GM19035 (cell line): ENCODE results near the gene ITPR1.

Source experiments
- ATAC-seq: cut with Tn5 transposase; IDR thresholded peaks from one replicate; pipeline ENCODE4 v1.9.1; 2021; ENCODE audit not compliant: unreplicated experiment

Gene ITPR1

DNA sequence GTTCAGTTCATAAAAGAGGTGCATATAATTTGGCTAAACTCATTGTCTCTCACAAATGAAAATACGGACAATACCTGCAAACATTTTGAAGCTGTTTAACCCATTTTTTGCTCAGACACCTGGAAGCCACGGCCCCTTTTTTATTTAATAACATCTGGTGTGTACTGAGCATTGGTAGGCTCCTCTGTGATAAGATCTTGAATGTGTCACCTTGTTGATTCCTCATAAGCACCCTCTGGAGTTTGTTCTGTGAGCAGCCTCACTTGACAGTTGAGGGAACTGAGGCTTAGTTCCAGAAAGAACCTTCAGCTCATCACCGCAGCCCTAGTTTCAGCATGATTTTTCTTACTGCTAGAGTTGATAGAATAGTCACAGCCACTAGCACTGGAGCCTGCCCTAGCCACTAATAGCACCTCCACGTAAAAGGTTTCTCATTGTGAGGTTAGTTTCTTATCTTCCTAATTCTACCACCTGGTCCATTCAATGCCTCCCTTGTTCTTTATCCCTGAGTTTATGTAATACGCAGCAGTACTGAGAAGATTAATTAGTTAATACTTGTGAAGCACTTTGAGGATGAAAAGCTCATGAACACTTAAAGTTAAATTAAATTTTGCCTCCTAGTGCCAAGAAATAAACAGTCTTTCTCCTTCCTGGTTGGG, 71.9 kb downstream of the ITPR1 start:
- no peak for ATAC-seq

DNA sequence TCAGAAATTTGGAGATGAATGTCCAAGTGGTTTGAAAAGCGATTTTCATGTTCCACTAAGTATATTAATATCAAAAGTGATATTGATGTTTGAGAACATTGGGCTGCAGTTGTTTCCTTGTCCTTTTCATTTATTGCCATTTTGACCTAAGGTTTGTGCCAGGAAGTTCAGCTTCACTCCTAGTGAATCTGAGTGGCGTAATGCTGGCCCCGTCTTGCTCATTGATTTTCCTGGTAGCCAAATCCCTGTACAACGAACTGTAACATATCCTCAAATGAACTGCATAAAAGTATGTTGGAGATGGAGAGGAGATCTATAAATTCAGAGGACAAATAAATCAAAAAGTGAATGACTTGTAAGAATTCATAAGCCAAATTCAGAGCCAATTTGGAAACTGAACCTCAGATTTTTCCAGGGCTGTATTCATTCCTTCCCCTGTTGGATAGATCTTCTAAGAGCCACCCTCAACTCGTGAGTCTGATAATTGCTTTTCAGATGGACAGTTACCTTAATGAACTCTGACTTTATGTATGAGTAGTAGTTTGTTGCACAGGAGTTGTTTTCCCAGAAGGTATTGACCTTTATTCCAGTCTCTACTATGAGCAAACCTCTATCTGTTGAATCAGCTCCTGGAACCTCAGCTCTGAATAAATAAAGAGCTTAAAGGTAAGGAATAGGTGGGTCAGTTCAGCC, 72.8 kb downstream of the ITPR1 start:
- no peak for ATAC-seq

DNA sequence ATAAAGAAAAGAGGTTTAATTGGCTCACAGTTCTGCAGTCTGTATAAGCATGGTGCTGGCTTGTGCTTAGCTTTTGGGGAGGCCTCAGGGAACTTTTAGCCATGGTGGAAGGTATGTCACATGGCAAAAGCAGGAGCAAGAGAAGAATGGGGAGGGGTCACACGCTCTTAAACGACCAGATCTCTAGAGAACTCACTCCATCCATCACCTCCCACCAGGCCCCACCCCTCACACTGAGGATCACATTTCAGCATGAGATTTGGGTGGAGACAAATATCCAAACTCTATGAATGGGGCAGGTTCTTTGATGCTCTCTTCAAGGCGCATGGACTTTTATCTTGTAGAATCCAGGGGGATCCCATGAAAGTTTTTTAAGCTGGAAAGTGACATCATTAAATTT, 75.7 kb downstream of the ITPR1 start:
- ATAC-seq = no peak

DNA sequence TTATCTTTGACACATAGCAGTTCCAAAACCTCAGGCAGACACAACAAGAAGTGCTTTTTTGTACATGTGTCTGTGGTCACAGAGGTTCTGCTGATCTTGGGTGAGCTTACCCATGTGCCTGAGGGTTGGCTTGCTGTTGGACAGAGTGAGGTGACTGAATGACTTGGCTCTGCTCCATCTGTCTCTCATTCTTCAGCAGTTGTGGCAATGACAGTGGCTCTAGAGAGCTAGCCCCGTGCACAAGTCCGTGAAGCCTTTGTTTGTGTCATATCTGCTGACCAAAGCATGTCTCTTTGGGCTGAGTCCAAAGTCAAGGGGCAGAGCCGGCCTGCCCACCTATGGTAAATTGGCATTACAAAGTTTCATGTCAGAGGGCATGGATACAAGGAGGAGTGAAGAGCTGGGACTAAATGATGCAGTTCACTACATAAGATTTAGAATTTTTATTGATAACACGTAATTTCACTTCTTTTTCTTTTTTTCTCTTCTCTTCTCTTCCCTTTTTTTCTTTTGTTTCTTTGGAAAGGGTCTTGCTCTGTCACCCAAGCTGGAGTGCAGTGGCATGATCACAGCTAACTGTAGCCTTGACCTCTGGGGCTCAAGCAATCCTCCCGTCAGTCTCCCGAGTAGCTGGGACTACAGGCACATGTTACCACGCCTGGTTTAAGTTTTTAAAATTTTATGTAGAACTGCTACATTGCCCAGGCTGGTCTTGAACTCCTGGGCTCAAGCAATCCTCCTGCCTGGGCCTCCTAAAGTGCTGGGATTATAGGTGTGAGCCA, 77.9 kb downstream of the ITPR1 start:
- no peak for ATAC-seq

DNA sequence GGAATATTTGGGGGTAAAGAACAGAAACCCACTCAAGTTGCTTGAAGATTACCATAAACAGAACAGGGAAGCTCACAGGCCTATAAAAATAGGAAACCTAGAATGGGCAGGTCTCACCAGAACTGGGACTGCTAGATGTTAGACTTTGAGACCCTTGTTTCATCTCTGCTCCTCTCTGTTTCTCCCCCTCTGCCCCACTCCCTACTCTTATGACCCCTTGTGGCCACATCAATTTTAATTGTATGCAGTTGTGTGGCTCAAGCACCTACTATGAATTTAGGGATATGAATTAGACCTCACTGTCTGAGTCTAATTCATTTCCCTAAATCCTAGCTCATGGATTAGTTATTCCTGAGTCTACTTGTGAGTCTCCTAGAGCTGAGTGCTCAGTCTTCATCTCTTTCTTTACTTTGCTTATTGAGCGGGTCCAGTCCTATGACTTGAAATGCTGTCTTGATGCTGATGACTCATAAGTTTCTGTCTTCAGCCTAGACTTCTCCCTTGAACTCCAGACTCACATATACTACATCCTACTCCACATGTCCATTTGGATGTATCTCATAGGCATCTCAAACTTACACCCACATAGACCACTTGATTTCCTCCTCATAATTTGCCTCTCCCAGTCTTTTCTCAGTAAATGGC, 78.7 kb downstream of the ITPR1 start:
- no peak for ATAC-seq

DNA sequence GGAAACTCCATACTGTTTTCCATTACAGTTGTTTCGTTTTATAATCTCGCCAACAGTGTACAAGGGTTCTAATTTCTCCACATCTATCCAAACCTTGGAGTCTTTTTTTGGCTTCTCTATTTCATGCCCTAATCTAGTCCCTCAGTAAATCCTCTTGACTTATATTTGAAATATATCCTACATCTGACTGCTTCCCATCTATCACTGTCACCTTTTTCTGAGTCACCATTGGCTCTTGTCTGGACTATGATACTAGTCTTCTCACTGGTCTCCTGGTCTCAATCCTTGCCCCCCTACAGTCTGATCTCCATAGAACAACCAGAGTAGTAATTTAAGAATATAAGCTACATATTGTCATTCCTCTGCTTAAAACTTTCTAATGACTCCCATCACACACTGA, 80.0 kb downstream of the ITPR1 start:
- no peak for ATAC-seq

DNA sequence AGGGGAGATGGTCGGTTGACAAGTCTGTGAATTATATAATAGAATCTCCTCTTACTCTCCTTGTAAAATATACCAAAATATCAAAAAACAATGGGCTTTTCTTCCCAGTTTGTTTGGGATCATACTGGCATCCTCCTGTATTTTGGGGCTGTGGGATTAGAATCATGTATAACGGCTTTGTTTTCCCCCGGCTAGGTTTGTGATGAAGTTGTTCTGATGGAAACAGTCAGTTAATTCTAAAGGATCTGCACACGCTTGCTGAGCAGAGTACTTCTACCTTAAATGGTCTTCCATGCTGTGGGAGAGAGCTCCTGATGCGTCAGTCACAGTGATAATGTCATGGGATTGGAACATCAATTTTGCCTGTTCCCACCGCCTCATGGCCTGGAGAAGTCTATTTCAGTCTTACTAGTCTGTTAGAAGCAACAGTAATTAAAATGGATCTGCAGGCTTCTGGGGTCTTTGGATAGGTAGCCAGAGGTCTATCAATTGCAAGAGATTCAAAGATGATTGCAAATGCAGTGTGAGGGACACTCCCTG, 81.3 kb downstream of the ITPR1 start:
- no peak for ATAC-seq

DNA sequence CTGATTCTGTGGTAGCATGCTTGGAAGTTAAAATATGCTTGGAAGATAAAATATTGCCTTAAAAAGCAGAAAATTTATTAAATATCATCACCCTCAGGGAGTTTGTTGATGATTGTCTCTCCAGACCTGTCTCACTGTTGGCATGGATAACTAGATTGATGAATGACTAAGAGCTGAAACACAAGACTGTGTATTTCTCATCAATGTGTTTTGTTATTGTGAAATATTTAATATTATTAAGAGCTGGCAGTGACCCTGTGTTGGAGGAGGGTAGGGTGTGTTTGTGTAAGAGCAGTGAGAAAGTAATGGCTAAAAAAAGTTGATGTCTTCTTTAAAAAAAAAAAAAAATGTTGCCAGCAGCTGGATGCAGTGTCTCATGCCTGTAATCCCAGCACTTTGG, 82.2 kb downstream of the ITPR1 start:
- no peak for ATAC-seq

DNA sequence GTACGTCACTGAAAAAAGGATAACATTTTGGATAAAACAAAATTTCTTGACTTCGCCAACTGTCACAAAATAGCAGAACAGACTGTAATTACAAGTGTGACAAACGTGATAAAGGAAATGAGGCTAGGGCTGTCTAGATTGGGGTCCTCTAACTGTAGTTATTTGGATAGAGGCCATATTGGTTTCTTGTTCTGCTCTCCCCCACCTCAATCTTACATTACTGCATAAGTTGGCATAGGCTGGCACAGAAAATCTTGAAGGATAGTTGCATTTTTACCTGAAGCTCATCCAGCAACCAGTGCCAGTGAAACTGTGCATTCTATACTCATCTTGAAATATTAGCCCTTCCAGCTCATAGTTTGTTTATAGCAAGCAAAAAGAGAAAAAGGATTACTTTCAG, 84.6 kb downstream of the ITPR1 start:
- ATAC-seq = no peak

DNA sequence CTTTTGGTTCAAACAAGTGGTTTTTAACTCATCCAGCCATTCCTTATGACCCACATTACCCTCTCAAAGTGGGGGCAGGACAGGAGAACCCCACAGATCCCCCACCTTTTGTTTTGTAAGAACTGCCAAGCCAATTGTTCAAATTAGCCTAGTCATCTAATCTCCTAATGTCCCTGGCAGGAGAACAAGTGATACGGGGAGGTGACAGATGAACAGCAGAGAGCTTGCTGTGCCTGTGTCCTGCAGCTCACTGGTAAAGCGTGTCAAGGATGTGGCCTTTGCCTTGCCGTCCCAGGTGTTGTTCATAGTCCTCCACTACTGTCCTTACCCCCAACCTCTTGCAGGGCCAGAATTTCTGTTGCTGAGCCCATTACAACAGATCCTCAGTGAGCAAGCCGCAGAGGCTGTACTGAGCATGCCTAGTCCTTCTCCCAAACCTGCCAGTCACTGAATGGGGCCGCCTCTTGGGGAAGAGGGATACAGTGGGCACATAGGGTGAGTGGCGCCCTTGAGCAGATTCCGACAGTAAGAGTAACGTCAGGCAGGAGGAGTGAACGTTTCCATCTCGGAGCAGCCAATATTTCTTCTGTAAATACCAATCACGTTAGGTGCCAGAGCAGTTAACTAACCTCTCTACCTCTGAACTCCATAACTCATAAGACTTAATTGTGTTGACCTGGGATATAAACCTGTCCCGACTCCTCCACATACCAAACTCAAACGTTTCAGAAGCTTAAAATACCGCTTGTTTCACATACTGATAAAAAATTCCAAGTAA, 87.4 kb downstream of the ITPR1 start:
- ATAC-seq = no peak

DNA sequence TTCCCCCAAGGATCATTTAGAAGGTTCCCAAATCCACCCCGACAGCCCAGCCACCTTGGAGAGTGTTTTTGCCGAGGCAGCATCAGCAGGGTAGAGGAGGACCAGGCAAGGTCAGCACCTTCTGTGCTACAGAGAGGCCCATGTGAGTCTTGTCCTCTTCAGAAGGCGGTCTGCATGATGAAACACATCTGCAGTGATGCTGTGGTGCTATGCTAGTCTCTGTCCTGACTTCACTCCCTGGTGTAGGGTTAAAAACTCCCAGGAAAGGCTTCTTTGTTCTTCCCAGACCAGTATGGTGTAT, 87.9 kb downstream of the ITPR1 start:
- ATAC-seq = no peak

DNA sequence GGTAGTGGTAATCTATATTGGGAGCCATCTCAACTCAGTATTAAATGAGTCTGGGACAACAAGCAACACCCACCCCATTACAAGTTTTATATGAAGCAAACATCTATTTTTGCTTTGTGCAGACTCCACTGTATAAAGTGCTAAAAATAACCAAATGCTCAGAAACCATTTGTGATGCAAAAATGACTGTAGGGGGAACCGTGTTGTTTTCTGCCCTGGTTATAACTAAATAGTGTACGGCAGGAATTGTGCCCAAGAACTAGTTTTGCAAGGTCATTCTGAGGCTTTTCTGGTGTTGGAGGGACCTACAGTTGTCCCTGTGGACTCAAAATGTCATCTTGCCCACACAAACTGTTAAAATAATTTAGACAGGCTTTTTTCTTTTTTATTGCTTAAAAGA, 88.3 kb downstream of the ITPR1 start:
- ATAC-seq = no peak

DNA sequence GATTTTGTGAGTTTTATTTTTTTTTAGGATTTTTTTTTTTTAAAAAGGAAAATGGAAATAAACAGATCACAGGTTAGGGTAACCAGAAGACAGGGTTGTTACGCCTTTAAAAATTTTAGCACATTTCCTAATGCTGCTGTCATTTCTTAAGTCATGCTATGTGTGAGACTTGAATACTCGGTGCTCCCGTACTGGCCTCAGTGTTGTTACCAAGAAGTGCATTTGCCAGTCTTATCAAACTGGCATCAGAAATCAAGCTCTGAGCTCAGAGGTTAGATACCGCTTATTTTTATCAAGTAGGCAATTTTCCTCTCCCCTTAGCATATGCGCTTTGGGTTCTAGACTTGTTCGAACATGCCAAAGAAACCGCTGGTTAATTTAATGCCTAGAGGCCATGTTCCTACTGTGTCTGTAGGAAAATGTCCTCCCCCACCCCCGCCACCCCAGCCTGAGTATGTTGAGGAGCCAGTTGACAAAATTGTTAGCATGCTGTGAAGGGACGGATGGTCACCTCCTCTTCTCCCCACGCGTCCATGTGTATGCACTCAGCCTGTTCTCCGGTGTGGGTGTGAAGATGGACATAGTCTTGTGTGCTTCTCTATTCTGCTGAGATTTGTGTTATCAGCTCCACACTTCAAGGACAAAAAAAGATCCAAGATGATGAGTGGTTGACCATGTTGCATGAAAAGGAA, 88.9 kb downstream of the ITPR1 start:
- ATAC-seq = no peak

DNA sequence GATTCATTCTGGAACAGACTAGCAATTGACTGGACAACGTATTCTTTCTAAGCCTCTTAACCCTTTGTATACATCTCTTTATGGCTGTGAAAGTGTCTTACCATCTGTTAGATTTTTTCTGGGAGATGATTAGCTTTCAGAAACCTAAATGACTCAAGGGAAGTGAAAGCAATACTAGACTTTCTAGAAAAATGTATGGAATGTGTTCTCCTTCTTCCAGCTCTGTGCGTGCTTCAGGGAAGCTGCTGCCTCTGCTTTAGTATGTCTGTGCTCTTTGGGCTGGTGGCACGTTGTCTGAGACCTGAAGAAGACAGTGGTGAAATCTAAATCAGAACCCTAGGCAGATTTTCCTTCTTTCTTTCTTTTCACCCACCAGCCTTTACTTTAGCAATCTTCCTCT, 89.5 kb downstream of the ITPR1 start:
- ATAC-seq = no peak

DNA sequence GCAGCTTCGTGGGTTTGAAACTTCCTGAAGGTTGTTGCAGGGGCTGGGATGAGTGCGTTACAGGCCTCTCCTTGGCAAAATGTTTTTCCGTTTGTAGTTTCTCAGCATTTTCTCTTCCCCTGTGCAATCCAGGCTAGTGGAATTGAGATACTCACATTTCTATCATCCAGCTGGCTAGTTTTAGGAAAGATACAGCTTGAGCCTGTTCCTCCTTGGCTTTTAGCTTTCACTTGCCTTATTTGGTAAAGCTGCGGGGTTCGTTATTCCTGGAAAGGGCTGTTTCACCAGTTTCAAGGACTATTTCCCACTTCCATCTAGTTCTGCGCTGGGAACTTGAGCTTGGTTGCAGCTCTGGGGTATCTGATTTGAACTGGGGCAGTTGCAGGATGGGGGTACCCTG, 90.3 kb downstream of the ITPR1 start:
- ATAC-seq = no peak

DNA sequence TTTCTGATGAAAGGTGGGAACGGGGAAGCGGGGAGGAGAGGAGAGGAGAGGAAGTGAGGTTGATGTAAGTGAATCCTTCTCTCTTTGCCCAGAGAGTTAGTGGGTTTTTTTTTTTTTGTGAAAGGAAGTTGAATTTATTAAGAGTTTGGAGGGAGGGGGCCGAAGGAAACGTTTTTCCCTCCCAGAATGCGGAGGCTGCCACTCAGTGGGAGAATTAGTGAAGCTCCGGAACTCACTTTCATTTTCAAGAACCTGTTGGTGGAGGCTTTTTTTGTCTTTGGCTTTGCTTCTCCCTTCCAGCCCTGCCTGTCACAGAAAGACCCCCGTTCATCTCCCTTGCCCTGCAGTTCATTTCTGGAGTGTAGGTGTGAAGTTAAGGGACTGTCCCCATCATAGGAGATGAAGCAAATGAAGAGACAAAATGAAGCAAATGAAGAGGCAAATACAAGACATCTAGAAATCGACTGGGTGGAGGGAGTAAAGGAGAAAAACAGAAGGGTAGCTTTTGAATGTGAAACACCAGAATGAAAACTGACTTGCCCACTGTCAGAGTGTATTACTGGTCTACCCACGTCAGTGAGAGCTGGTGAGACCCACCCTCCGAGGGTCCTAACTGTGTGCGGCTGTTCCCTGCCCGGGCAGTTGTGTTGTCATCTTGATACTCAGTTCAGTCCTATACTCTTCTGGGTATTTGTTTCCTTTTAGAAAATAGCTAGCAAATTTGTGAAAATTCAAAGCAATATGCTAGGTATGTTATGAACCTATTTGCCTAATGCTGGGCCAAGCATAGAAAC, 91.5 kb downstream of the ITPR1 start:
- ATAC-seq = peak; percentile 44

DNA sequence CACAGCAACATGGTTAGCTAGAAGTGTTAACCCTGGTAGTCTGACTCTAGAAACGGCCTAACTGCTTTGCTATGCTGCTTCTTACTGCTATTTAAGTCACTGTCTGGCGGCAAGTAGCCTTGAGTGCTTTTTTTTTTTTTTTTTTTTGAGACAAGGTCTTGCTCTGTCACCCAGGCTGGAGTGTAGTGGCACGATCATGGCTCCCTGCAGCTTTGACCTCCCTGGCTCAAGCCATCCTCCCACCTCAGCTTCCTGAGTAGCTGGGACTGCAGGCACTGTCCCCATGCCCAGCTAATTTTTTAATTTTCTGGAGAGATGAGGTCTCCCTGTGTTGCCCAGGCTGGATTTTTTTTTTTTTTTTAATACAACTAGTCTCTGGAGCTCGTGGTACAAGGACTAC, 93.2 kb downstream of the ITPR1 start:
- ATAC-seq = no peak

DNA sequence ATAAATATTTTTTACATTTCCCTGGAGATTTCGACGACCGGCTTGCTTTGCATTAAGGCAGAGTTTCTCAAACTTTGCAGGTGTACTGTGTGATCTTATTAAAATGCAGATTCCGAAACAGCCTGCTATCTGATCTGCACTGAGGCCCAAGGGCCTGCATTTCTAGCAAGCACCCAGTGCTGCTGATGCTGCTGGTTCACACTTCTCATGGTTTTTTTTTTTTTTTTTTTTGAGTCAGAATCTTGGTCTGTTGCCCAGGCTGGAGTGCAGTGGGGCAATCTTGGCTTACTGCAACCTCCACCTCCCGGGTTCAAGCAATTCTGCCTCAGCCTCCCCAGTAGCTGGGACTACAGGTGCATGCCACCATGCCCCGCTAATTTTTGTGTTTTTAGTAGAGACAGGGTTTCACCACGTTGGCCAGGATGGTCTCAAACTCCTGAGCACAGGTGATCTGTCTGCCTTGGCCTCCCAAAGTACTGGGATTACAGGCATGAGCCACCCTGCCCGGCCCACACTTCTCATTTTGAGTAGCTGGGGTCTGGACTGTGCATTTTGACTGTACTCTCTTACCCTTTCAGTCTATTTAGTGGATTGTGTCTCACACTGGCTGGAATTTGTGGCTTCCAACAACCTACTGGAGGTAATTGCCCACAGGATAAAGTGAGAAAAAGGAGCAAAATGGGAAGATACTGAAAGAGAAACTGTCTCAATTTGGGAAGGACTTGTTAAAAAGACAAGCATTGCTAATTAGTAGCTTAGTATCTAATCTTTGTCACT, 94.1 kb downstream of the ITPR1 start:
- ATAC-seq = no peak

DNA sequence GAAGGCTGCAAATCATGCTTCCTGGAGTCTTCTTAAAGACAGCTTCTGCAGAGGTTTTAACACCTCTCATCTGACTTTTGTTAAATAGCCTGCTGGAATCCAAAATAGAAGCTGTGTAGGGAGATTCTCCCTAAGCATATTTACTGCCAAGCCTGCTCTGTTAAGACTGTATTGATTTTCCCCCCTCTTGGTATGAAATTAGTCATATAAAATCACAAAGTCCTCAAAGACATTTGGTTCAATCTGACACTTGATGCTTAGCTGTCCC, 94.6 kb downstream of the ITPR1 start:
- no peak for ATAC-seq
